Activated naive CD4-positive, alpha-beta T cell treated with anti-CD3 and anti-CD28 coated beads for 36 hours (primary cell): ENCODE data around the gene ZNF277. TPM values are rescaled to one million over a fixed set of nuclear protein-coding genes. Genes with fewer than 3 reads are reported as not detected.

ENCODE experiments used
- CTCF ChIA-PET: fragments of 350-600 bp; sonication (Branson Sonifier 250); formaldehyde crosslinking; loops from one replicate; lab custom pipeline; 2021; ENCODE audit warnings: antibody characterized with exemption; lab: Charles Lee
- DNase-seq: peaks from one replicate; pipeline ENCODE4 v3.0.0-alpha.2; 2020
- H3K27ac Mint-ChIP-seq: one replicate; pipeline ENCODE4 v1.8.0; 2021; ENCODE audit warnings: mild to moderate bottlenecking, mixed read lengths
- H3K27me3 Mint-ChIP-seq: one replicate; pipeline ENCODE4 v1.8.0; 2021; ENCODE audit warnings: low read depth, mixed read lengths
- H3K36me3 Mint-ChIP-seq: one replicate; pipeline ENCODE4 v1.8.0; 2021; ENCODE audit warnings: low read depth, mixed read lengths
- H3K4me1 Mint-ChIP-seq: one replicate; pipeline ENCODE4 v1.8.0; 2021; ENCODE audit warnings: low read depth, mixed read lengths
- H3K4me3 Mint-ChIP-seq: one replicate; pipeline ENCODE4 v1.8.0; 2021; ENCODE audit warnings: mild to moderate bottlenecking, moderate library complexity, mixed read lengths
- H3K9me3 Mint-ChIP-seq: one replicate; pipeline ENCODE4 v1.8.0; 2021; ENCODE audit warnings: mixed read lengths
- intact Hi-C: fragments of 100-400 bp; cut with micrococcal nuclease; formaldehyde crosslinking; loops from one replicate; pipeline ENCODE4 v1.15.1; 2023
- total RNA-seq, 2 experiments: library from RNA; stranded (reverse); gene quantifications; one replicate each; pipeline ENCODE4 v1.2.3, GENCODE V29; 2021

ZNF277 gene, protein sequence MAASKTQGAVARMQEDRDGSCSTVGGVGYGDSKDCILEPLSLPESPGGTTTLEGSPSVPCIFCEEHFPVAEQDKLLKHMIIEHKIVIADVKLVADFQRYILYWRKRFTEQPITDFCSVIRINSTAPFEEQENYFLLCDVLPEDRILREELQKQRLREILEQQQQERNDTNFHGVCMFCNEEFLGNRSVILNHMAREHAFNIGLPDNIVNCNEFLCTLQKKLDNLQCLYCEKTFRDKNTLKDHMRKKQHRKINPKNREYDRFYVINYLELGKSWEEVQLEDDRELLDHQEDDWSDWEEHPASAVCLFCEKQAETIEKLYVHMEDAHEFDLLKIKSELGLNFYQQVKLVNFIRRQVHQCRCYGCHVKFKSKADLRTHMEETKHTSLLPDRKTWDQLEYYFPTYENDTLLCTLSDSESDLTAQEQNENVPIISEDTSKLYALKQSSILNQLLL
- total RNA-seq = 10 to 100 TPM; 27.0 to 28.2 TPM

DNA sequence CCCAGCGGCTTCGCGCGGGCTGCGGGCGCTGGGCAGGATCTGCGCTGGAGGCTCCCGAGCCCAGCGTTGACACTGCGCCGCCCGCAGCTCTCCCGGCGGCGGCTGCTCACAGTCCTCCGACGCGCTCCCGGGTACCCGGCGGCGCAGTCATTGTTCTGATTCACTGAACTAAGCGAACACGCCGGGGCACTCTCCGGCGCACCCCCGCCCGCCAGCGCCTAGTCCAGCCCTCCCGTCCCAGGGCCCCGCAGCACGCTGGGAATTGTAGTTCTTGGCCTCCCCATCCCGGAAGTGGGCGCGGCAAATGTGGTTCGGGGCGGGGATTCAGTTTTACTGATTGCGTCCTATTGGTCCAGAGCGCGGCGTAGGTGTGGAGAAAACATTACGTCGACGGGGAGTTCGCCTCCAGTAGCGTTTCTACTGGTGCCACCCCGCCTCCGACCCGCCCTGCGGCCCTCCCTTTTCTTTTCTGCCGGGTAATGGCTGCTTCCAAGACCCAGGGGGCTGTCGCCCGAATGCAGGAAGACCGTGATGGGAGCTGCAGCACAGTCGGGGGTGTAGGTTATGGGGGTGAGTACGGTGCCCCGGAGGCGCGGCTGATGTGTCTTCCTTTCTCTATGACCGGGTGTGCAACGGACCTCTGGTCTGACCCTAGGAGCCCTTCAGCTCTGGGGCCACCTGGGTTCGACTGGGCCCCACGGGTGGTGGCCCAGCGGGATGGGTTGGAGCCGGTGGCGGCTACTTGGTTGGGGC is at the start of gene ZNF277, which contains the start of gene DOCK4:
ZNF277 (plus strand) TSS at position 458 of the 753 bp plus-strand sequence; CDS start at position 480, 22 bp downstream.
DOCK4 (minus strand) TSS at position 162 of the 753 bp plus-strand sequence. CDS start 261 bp downstream, outside the sequence.
- CTCF ChIA-PET = interaction anchor here (0.6 to 1.3 kb wide), 3 partner anchors 9 to 187 kb away, joined by 4 read pairs; no protein-coding TSS in a partner anchor
- peak; percentile 99 for DNase-seq
- no peaks in the 10 kb centered on the region for H3K9me3 Mint-ChIP-seq
- peaks cover 35% of the 10 kb centered on the region for H3K4me1 Mint-ChIP-seq
- peak within 1 kb of the TSS; percentile 97 for H3K4me3 Mint-ChIP-seq
- intact Hi-C loops = loop anchor here (1.0 to 5.0 kb wide), 8 partner anchors 186 to 1194 kb away; partner anchors contain the start of genes IFRD1, IMMP2L, LRRN3 and SMIM30
- peaks cover 28% of the 10 kb centered on the region for H3K27me3 Mint-ChIP-seq
- peaks cover 5% of the 10 kb centered on the region for H3K36me3 Mint-ChIP-seq
- H3K27ac Mint-ChIP-seq = peak within 1 kb of the TSS; percentile 71

DNA sequence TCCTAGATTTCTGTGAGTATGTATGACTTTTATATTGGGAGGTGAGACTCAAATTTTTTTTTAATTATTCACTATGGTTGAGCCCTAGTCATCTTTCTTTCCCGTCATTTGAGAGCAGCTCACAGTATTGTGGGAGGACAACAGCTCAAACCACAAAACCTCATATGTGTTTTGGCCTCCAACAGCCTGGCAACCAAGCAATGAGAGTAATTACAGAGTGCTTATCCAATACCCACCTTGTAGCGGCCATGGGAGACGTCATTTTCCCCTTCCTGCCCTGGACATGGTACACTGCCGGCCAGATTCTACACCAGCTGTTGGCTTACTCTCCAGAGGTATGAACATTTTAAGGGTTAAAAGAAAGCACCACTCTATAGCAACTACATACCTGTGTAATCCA is 49.4 kb upstream of the ZNF277 start:
- intact Hi-C loops = no loop called here
- Mint-ChIP-seq H3K27me3 (peaks cover 13% of the 10 kb centered on the region), H3K9me3 (no peaks in the 10 kb centered on the region), H3K36me3 (no peaks in the 10 kb centered on the region), H3K4me1 (no peaks in the 10 kb centered on the region), H3K4me3 (no peak overlapping the region), H3K27ac (no peak overlapping the region)
- CTCF ChIA-PET = interaction anchor here (0.5 kb wide), 1 partner anchor 58 kb away, joined by 3 read pairs; no protein-coding TSS in a partner anchor
- DNase-seq = no peak

DNA sequence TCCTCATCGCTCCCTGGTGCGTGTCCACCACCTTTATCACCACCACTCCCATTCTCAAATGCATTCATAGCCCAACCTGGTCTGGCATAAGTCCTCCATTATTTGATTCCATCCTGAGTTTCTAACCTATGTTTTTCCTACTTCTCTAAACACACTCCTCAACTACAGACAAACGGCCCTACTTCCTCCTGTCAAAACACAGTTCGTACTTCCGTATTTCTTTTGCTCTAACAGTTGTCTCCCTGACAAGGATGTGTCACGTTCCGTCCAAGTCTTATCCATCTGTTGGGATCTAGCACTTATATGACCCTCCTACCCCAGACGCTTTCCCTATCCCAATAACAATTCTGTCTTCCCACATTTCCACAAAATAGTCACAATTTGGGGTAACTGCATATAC is 47.1 kb upstream of the ZNF277 start:
- no peaks in the 10 kb centered on the region for H3K9me3 Mint-ChIP-seq
- intact Hi-C loops = no loop called here
- CTCF ChIA-PET = no interaction called here
- no peaks in the 10 kb centered on the region for H3K4me1 Mint-ChIP-seq
- peaks cover 13% of the 10 kb centered on the region for H3K27me3 Mint-ChIP-seq
- no peaks in the 10 kb centered on the region for H3K36me3 Mint-ChIP-seq
- H3K27ac Mint-ChIP-seq = no peak overlapping the region
- H3K4me3 Mint-ChIP-seq = no peak overlapping the region
- DNase-seq = no peak

DNA sequence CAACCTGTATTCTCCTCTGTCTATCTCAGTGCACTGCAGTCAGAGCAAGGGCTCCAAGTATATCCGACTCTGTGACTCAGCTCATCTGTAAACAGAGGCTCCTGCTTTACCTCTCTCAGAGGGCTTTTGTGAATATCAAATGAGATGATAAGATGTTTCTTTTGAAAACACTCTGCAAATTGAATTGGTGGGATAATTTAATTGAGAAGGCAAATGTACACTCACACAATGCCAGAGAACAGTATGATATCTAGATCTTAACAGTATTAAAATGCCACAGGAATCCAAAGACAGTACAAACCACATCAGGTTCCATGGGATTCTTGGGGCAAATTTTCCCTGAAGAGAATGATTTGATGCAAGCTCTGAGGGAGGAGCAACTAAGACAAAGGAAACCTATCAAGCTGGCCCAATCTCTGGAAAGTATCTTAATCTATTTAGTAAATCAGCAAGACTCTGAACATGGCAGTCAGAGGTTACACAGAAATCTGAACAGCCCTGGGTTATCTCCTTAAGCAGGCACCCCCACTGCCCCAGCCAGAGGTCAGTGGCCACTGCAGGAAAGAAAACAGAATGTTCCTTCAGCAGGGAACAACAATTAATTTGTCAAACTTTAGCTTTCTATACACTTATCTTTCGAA is 46.2 kb upstream of the ZNF277 start:
- H3K36me3 Mint-ChIP-seq = no peaks in the 10 kb centered on the region
- DNase-seq = no peak
- H3K4me1 Mint-ChIP-seq = no peaks in the 10 kb centered on the region
- no peak overlapping the region for H3K27ac Mint-ChIP-seq
- H3K4me3 Mint-ChIP-seq = no peak overlapping the region
- peaks cover 9% of the 10 kb centered on the region for H3K27me3 Mint-ChIP-seq
- no peaks in the 10 kb centered on the region for H3K9me3 Mint-ChIP-seq
- intact Hi-C loops = no loop called here
- CTCF ChIA-PET = no interaction called here

DNA sequence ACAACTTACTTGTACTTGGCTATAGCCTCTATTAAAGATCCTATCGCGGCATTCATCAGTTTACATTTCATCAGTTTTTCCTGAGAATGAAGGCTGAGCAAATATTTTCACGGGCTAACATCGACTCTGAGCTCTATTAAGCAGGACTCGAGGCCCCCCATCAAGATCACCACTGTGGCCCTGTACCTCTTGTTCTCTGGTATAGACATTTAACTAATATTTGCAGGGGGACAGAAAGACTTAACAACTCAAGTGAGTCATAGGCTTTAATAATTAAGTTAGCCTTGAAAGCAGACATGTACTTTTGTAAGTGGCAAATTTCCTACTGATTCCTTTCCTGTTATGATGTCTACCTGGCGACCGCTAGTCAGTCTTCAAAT is 45.7 kb upstream of the ZNF277 start:
- Mint-ChIP-seq H3K4me3 (no peak overlapping the region), H3K36me3 (no peaks in the 10 kb centered on the region)

DNA sequence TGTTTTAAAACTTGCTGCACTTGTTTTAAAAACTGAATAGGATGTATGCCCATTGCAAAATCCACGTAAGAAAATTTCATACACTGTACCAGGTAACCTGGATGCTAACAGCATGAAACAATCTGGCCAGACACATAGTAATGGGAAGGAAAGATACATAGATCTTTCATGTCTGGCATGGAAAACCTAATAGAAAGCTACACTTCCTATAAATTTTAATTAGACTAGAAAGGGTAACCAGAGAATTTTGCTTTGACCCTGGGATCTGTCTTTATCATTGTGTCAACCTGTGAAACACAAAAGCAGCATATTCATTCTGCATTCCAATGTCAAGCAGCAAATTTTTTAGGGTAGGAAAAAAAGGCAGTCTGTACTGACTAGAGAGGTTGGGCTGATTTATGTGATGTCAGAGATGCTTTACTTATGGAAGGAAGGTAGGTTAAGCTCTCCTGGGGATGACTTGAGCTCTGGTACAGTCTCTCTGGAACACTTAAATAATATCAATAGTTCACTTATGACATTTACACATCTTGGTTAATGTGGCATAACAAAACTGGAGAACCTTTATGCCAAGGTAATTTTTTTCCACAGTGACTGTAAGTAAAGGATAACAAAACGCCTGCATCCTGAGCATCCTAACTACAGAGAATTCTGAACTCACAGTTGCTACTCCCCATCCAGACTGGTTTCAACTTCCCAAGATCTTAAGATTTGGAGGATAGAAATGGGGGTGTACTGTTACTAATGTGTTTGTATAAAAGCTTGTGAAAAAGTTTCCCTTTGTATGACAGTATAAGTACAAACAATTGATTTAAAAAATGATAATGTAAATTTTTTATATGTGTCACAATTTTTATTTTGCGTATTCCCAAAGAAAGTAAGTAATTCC is 45.0 kb upstream of the ZNF277 start:
- H3K27me3 Mint-ChIP-seq = peaks cover 9% of the 10 kb centered on the region
- H3K27ac Mint-ChIP-seq = no peak overlapping the region
- no peaks in the 10 kb centered on the region for H3K9me3 Mint-ChIP-seq
- no peaks in the 10 kb centered on the region for H3K36me3 Mint-ChIP-seq
- no peak for DNase-seq
- intact Hi-C loops = no loop called here
- CTCF ChIA-PET = no interaction called here
- no peak overlapping the region for H3K4me3 Mint-ChIP-seq
- H3K4me1 Mint-ChIP-seq = no peaks in the 10 kb centered on the region

More for the DNA sequence above, 45.7 kb upstream of the ZNF277 start:
- Mint-ChIP-seq H3K27me3 (peaks cover 9% of the 10 kb centered on the region), H3K9me3 (no peaks in the 10 kb centered on the region), H3K27ac (no peak overlapping the region), H3K4me1 (no peaks in the 10 kb centered on the region)
- intact Hi-C loops = no loop called here
- no peak for DNase-seq
- CTCF ChIA-PET = no interaction called here

DNA sequence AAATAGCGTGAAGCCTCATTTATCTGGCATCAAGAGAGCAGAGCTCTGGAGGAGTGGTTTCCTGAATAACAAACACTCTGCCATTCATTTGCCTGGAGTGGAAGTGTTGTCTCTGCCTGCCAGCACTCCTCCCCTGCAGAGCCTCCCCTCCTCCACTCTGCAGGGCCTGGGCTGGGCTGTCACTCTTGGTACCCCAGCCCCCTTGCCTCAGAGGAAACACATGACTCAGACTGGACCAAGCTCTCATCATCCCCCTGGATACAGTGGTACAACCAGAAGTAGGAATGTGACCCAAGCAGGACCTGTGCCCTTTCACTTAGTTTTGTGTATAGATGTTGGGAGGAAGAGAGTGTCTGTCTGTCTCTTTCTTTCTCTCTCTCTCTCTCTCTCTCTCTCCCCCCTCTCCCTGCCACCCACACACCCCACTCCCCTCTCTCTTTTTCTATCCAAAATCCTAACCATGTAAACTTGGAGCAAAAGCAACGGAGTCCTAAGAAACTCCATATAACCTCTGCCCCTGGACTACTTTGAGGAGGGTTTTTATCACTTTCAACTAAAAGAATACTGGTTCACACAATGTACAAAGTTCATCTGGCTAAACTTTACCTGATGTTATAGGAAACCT is 44.2 kb upstream of the ZNF277 start:
- CTCF ChIA-PET = no interaction called here
- DNase-seq = no peak
- no peaks in the 10 kb centered on the region for H3K36me3 Mint-ChIP-seq
- H3K4me1 Mint-ChIP-seq = no peaks in the 10 kb centered on the region
- H3K27me3 Mint-ChIP-seq = peaks cover 9% of the 10 kb centered on the region
- no peak overlapping the region for H3K27ac Mint-ChIP-seq
- no peaks in the 10 kb centered on the region for H3K9me3 Mint-ChIP-seq
- no peak overlapping the region for H3K4me3 Mint-ChIP-seq
- intact Hi-C loops = no loop called here

DNA sequence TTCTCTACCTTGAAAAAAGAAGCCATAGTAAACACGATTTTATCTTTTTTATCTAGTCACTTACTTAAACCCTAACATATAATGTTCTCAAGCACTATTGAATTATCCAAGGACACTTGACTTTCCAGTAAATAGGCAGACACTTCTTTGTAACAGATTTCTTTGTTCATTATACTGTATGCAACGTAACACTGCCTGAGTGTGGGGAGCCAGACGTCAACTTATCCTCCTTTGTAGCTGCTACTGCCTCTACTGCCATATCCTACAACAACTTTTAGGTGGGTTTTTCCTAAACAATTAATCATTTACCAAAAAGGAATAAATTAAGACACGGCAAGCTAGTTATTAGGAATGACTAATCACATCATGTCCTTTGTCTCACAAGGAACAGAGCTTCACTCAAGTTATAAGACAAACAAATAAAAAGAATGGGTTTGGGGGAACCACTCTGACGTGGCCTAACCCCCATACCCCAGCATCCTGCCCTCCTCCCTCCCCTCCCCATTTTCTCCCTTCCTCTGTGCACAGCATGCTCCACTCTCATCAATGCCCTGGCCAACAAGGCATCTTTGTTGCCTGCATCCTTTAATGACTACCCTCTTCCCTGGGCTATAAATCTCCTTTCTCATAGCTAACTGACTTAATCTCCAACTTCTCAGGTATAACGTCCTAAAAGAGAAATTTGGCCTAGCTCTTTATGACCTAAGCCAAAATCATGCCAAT is 43.5 kb upstream of the ZNF277 start:
- Mint-ChIP-seq H3K36me3 (no peaks in the 10 kb centered on the region), H3K4me3 (no peak overlapping the region), H3K9me3 (no peaks in the 10 kb centered on the region), H3K27ac (no peak overlapping the region), H3K4me1 (no peaks in the 10 kb centered on the region), H3K27me3 (peaks cover 9% of the 10 kb centered on the region)
- CTCF ChIA-PET = no interaction called here
- intact Hi-C loops = no loop called here
- no peak for DNase-seq

DNA sequence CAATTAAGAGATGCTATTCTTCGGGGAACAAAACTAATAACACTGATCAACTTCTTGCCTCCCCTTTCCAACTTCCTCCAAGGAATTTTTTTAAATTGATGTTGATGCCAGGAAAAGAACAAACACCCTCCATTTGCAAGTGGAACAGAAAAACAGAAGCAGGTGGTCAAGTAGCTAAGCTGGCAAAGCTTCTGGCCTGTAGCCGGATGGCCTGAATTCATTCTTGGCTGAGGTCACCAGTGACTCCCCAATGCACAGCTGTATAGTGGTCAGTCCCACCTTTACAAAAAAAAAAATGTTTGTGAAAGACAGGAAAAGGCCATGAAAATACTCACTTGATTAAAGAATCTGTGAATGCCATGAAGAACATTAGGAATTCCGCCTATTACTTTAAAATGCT is 39.3 kb upstream of the ZNF277 start:
- CTCF ChIA-PET = no interaction called here
- intact Hi-C loops = no loop called here

DNA sequence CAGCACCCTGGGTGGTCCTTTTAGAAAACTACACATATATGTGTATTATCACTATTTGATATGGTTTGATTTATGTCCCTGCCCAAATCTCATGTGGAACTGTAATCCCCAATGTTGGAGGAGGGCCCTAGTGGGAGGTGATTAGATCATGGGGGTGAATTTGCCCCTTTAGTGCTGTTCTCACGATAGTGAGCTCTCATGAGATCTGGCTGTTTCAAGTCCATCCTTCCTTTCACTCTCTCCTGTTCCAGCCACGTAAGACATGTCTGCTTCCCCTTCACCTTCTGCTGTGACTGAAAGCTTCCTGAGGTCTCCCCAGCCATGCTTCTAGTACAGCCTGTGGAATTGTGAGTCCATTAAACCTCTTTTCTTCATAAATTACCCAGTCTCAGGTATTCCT is 37.6 kb upstream of the ZNF277 start:
- Mint-ChIP-seq H3K27me3 (peaks cover 2% of the 10 kb centered on the region), H3K27ac (no peak overlapping the region), H3K4me1 (no peaks in the 10 kb centered on the region), H3K36me3 (no peaks in the 10 kb centered on the region), H3K9me3 (no peaks in the 10 kb centered on the region), H3K4me3 (no peak overlapping the region)
- CTCF ChIA-PET = no interaction called here
- intact Hi-C loops = no loop called here
- no peak for DNase-seq

More for the DNA sequence above, 39.3 kb upstream of the ZNF277 start:
- Mint-ChIP-seq H3K36me3 (no peaks in the 10 kb centered on the region), H3K4me1 (no peaks in the 10 kb centered on the region), H3K9me3 (no peaks in the 10 kb centered on the region), H3K4me3 (no peak overlapping the region), H3K27me3 (peaks cover 2% of the 10 kb centered on the region), H3K27ac (no peak overlapping the region)
- DNase-seq = no peak

DNA sequence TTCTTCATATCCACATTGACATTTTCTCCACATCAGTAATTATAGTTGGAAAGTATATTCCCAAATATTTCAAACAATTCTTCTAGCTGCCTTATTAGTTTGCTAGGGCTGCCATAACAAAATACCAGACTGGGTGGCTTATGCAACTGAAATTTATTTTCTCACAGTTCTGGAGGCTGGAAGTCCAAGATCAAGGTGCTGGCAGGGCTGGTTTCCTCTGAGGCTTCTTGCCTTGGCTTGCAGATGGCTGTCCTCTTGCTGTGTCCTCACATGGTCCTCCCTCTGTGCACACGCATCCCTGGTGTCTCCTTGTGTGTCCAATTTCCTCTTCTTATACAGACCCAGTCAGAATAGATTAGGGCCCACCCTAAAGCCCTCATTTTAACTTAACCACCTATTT is 34.8 kb upstream of the ZNF277 start:
- intact Hi-C loops = no loop called here
- H3K27me3 Mint-ChIP-seq = peaks cover 14% of the 10 kb centered on the region
- no peaks in the 10 kb centered on the region for H3K36me3 Mint-ChIP-seq

More for the DNA sequence above, 34.8 kb upstream of the ZNF277 start:
- Mint-ChIP-seq H3K4me3 (no peak overlapping the region), H3K4me1 (no peaks in the 10 kb centered on the region), H3K27ac (no peak overlapping the region), H3K9me3 (no peaks in the 10 kb centered on the region)
- DNase-seq = no peak
- CTCF ChIA-PET = interaction anchor here (0.6 kb wide), 1 partner anchor 122 kb away, joined by 3 read pairs; no protein-coding TSS in a partner anchor
